Testis (tissue), 3 donors: ENCODE results near the gene KIF3B. TPM values are rescaled to one million over a fixed set of nuclear protein-coding genes. Genes with fewer than 3 reads are reported as not detected.
"Not testable (repeated sequence)": the region's sequence is repeated elsewhere in the genome, so short reads cannot be mapped to it uniquely, and the experiment has no call there.

Source experiments
- DNase-seq: peaks from one replicate; pipeline ENCODE4 v3.0.0-alpha.2; 2019
- H3K27ac ChIP-seq, 2 donors: fragments of 200-600 bp; sonication (generic); one replicate each; pipeline ENCODE4 v1.5.1; 2019
- H3K27me3 ChIP-seq: fragments of 200-600 bp; sonication (generic); one replicate; pipeline ENCODE4 v1.5.1; 2019
- H3K36me3 ChIP-seq: fragments of 200-600 bp; sonication (generic); one replicate; pipeline ENCODE4 v1.5.1; 2017; ENCODE audit warnings: low read depth; ENCODE audit errors: missing control alignments
- H3K4me1 ChIP-seq: fragments of 200-600 bp; sonication (generic); one replicate; pipeline ENCODE4 v1.5.1; 2019
- H3K4me3 ChIP-seq, 2 donors: fragments of 200-600 bp; sonication (generic); one replicate each; pipeline ENCODE4 v1.5.1; 2017 to 2019
- H3K9me3 ChIP-seq: fragments of 200-600 bp; sonication (generic); one replicate; pipeline ENCODE4 v1.5.1; 2017
- CTCF ChIP-seq, 3 experiments: fragments of 450-650 bp in 2 of 3; fragments of 200-600 bp in 1 of 3; sonication (generic) in 1 of 3; IDR thresholded peaks; one replicate each; pipeline ENCODE4 v1.5.1; 2016 to 2019; ENCODE audit warnings: antibody characterized with exemption in 3 of 3, mild to moderate bottlenecking in 2 of 3, moderate library complexity in 1 of 3
- POLR2A ChIP-seq: fragments of 450-650 bp; IDR thresholded peaks from one replicate; pipeline ENCODE4 v1.6.1; 2017; ENCODE audit warnings: antibody characterized with exemption, mild to moderate bottlenecking, moderate library complexity
- WGBS, 2 donors: methylation state at CpG; one replicate each; pipeline ENCODE4 v1.1.5; 2018; 5-methylcytosine and 5-hydroxymethylcytosine counted together
- intact Hi-C: fragments of 100-400 bp; cut with DNase I; formaldehyde crosslinking; loops from one replicate; pipeline ENCODE4 v1.15.1; 2023; ENCODE audit warnings: low total_unique reads
- polyA plus RNA-seq: library from polyadenylated mRNA; stranded (reverse); fragments of 350-450 nt; fragmentation: Illumina TruSeq; extraction: RNeasy Lipid Tissue Mini Kit (QIAGEN cat#74804); gene quantifications from one replicate; pipeline ENCODE4 v1.2.3, GENCODE V29; 2014; ENCODE audit warnings: low read depth, low replicate concordance; ENCODE audit not compliant: insufficient read depth
- total RNA-seq, 2 donors: library from RNA; depleted of rRNA; stranded (reverse); fragments of >200 nt; gene quantifications; one replicate each; pipeline ENCODE4 v1.2.3, GENCODE V29; 2016

The KIF3B gene
- total and polyA plus RNA-seq, 3 donors from 2014 or later: 33.1 to 55.6 (median 41.2) TPM

GRCh38 chr20:32353848-32354496, 76.5 kb downstream of the KIF3B start:
- peaks cover 5% of the 10 kb centered on the region for H3K4me1 ChIP-seq
- no peak for DNase-seq
- WGBS, 2 donors: 78 to 81% methylated on average over 5 to 6 of the region's 6 CpGs
- no peaks in the 10 kb centered on the region for H3K9me3 ChIP-seq
- H3K36me3 ChIP-seq: no peaks in the 10 kb centered on the region
- H3K4me3 ChIP-seq: no peak overlapping the region
- intact Hi-C loops: no loop called here
- no peak overlapping the region for H3K27ac ChIP-seq
- no peaks in the 10 kb centered on the region for H3K27me3 ChIP-seq
- TF ChIP-seq POLR2A: no peak
- no peak for TF ChIP-seq CTCF (IDR thresholded peaks at IDR 0.05)

- Histone ChIP-seq H3K27me3 (no peaks in the 10 kb centered on the region), H3K36me3 (no peaks in the 10 kb centered on the region), H3K27ac (no peak overlapping the region), H3K9me3 (no peaks in the 10 kb centered on the region), H3K4me3 (no peak overlapping the region), H3K4me1 (peaks cover 5% of the 10 kb centered on the region)
- intact Hi-C loops: no loop called here
- DNase-seq: no peak
- TF ChIP-seq CTCF (IDR thresholded peaks at IDR 0.05) (no peak), POLR2A (no peak)
- WGBS, 2 donors: 47 to 61% methylated on average over 2 of the region's 2 CpGs
These were observed 77.4 kb downstream of the KIF3B start for GRCh38 chr20:32354592-32355416.

GRCh38 chr20:32355417-32355841, 78.0 kb downstream of the KIF3B start:
- intact Hi-C loops: no loop called here
- DNase-seq: no peak
- Histone ChIP-seq H3K4me1 (peaks cover 5% of the 10 kb centered on the region), H3K27ac (no peak overlapping the region), H3K36me3 (no peaks in the 10 kb centered on the region), H3K27me3 (no peaks in the 10 kb centered on the region), H3K4me3 (no peak overlapping the region), H3K9me3 (no peaks in the 10 kb centered on the region)
- TF ChIP-seq CTCF (IDR thresholded peaks at IDR 0.05) (no peak), POLR2A (no peak)
- 66 to 73% methylated on average over 6 of the region's 6 CpGs for WGBS, 2 donors

GRCh38 chr20:32355907-32356621, 78.6 kb downstream of the KIF3B start:
- DNase-seq, H3K4me1 ChIP-seq, intact Hi-C loops, H3K4me3 ChIP-seq, H3K9me3 ChIP-seq, H3K36me3 ChIP-seq, H3K27me3 ChIP-seq, H3K27ac ChIP-seq: not testable (repeated sequence)
- WGBS, 2 donors: 76 to 82% methylated on average over 7 of the region's 7 CpGs
